Stimulated activated CD8-positive, alpha-beta memory T cell treated with anti-CD3 and anti-CD28 coated beads, Interleukin-7, amount 100 ng/mL, for 1 hour (primary cell): Measurements from ENCODE around the gene OR4D9.
A peak's percentile ranks its signal among the peaks of the same experiment; 100 is the strongest.
"Not testable (repeated sequence)": the region's sequence is repeated elsewhere in the genome, so short reads cannot be mapped to it uniquely, and the experiment has no call there.

Source experiments
- DNase-seq, 2 donors: peaks; one replicate each; pipeline ENCODE4 v3.0.0-alpha.2; 2020; ENCODE audit warnings: low read depth in 2 of 2

OR4D9 gene

DNA sequence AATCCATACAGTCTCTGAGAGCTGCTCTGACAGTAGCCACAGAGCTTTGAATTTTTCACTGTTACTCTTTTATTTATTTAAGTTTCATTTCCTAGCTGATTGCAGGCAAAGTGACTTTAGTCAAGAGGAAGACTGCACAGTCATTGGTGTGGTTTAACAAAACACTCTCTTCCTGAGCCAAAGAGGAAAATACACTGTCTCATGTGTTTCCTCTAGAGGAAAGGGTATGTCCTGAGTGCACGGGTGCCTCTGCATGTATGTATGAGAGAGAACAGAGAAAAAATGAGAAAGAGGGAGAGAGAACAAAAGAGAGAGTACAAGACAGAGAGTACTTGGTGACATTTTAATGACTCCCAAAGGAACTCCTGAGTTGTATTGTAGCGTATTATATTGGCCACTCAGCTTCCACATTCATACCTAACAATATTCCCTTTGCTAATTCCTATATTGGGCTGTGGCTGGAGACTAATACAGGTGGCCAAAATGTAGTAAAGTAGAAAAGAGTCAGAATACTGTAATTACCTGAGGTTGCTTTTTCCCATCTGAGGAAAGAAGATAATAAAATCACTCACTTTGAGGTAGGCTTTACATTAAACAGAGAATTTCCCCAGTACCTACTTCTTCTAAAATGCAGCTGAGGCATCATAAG lies at the start of gene OR4D9:
Gene OR4D9 (plus strand): TSS at position 599 of the 649 bp plus-strand sequence. CDS start 3,374 bp downstream, outside the sequence.
- no peak for DNase-seq

DNA sequence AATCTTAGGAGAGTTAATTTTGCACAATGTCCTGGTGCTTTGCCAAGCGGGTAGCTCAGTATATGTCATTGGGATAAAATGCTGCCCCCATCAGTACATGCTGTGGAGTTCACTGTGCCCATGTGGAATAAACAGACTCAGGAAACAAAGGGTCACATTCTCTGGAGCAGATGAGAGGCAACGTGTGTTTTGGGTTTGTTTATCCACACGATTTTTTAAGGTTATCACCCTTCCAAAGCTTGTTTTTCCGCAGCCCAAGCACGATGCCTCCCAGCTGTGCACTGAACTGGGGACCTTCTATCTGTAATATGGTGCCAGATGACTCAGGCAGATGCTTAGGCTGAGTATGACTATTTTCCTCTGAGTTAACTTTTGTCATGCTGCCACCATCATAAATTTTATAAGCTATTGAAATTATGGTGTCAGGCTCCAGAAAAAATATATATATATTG lies 48.1 kb upstream of the OR4D9 start:
- no peak for DNase-seq

DNA sequence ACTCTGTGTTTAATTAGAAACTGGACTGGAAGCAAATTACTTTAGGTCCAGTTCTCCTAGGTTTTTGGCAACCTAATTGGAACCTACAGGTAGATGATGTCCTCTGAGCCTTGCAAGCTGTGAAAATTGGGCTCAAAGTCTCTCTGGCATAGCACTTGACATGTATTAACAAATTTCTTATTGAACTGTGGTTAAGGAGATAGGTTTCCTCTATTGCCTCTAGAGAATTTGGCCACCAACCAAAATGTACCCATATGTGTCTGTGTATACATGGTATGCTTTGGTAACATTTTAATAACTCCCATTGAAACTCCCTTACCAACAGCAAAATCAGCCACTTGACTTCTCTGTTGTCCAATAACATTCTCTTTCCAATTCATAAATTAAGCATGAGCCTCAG lies 38.3 kb upstream of the OR4D9 start, which contains the start of gene OR4D10:
Gene OR4D10 (plus strand): TSS at position 301 of the 400 bp plus-strand sequence. CDS start 4,115 bp downstream, outside the sequence.
- DNase-seq: no peak

DNA sequence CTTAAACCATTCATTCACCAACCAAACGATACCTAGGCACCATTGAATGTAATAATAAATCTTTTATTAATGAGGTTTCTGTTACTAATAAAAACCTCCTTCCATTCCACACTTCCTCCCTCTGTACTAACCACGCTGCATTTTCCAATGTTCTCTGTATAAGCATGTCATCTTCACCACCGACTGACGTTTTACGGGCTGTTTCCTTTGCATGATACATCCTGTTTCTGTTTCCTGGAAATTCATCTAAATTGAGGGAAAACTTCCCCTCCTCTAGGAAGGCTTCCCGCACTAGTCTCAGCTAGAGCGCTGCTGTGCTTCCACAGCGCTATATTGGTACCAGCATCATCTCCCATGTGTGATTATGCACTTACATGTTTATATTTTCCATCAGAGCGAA lies 36.2 kb upstream of the OR4D9 start:
- DNase-seq: no peak

DNA sequence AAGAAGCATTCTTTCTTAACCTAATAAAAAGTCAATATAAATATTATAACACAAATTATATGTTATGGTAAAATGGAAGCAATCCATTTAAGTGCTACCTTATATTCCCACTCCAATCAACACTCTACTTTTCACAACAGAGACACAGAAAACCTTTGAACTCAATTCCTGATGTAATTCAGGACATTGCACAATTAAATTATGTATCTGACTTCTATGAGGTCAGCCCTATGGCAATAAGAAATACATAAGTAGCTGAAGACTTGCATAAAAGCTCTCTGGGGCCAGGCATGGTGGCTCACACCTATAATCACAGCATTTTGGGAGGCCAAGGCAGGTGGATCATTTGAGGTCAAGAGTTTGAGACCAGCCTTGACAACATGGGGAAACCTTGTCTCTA lies 31.4 kb upstream of the OR4D9 start:
- DNase-seq: no peak

DNA sequence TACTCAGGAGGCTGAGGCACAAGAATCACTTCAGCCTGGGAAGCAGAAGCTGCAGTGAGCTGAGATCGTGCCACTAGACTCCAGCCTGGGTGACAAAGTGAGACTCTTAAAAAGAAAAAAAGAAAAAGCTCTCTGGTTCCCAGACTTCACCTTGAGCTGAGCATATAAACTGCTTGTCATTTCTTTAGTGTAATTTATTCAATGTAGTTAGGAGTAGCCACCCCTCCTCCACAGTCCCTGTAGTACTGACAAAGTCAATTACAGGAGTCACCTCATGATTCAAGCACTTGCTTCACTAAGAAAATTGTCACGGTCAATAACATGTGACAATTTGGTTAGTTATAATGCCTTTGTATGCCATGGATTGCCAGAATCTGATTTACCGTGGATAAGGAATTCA lies 31.0 kb upstream of the OR4D9 start:
- no peak for DNase-seq

DNA sequence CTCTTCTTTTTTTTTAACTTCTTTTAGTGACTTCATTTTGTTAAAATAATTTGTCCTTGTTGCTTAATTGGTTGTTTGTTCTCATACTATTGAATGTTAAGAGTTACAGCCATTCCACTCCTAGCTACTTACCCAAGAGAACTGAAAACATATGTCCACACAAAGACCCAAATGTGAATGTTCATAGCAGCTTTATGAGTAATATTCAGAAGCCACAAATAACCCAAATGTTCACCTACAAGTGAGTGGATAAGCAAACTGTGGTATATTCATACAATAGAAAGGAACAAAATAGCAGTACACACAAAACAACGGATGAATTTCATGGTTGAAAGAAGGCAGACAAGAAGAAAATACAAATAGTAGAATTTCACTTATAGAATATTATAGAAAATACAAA lies 9.4 kb upstream of the OR4D9 start:
- no peak for DNase-seq

DNA sequence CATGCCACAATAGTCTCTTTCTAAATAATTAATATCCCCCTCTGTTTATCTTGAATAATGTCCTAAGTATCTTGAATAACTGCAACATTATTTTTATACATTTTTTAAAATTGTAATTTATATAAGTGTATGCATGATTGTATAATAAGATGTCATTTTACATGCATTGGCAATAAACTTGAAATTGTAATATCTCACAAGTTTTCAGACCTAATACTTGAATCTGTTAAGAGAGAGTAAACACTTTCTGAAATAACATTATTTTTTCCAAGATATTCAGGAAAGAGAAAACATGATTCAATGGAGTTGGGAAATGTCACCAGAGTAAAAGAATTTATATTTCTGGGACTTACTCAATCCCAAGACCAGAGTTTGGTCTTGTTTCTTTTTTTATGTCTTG lies 8.1 kb upstream of the OR4D9 start, which contains the start of gene OR4D11:
Gene OR4D11 (plus strand): TSS at position 301 of the 400 bp plus-strand sequence. CDS start 0 bp downstream, at position 301.
- DNase-seq: no peak

DNA sequence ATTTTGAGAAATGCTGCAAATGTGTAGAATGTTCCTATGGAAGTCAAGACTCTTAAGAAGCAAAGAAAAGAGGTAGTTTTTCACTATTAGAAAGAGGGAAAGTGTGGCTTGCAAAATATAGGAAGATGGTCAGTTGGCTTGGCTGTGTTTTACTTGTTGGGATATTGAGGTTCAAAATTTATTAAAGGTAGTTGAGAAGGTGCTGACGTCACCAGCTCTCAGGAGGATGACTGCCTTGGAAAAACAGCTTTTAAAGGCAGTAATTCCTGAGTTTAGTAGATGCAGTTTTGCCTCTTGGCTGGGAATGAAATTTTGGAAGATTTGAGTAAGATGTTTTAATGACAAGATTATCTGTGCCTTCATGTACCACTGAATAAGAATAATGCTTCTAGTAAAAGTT lies 336 bp downstream of the OR4D9 start:
- no peak for DNase-seq

DNA sequence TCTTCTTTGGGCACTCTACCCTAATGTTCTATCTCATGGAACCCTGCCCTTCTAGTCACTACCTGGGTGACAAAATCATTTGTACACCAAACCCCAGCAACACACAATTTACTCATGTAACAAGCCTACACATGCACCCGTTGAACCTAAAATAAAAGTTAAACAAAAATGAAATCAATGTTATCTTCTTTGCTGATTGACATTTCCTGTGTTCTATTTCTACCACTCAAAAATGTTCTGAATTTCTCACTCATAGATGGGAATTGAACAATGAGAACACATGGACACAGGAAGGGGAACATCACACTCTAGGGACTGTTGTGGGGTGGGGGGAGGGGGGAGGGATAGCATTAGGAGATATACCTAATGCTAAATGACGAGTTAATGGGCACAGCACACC lies 8.8 kb downstream of the OR4D9 start:
- not testable (repeated sequence) for DNase-seq

DNA sequence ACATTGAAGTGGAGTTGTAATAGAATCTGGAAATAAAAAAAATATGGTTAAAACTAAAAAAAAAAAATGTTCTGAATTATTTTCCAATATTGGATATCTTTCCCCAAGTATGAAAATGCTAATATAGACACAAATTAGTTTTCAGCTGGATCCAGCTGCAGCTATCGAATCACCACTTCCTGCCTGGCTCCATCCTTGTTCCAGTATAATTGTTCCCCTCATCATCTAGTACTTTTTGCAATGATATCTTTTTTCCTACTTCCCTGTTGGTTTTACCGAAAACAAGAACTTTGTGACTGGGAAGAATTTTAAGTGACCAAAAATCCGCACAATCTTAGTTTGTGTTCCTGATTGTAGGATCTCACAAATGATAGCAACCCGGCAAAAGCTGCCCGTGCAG lies 9.4 kb downstream of the OR4D9 start:
- no peak for DNase-seq

DNA sequence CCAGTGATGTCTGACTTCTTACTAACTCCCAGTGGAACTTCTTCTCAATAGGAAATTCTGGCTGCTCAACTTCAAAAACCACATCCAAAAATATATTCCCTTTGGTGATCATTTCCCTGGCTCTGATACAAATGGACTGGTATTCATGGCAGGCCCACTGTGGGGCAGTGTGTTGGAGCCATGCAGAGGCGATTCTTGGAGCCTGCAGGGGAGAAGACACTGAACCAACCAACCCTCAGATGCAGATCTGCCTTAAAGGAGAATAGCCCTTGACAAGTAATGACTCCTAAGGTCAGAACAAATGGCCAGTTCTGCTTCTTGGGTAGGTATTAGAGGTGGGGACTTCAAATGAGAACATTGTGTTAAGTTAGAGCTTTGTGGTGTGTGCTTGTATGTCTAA lies 12.2 kb downstream of the OR4D9 start:
- no peak for DNase-seq

DNA sequence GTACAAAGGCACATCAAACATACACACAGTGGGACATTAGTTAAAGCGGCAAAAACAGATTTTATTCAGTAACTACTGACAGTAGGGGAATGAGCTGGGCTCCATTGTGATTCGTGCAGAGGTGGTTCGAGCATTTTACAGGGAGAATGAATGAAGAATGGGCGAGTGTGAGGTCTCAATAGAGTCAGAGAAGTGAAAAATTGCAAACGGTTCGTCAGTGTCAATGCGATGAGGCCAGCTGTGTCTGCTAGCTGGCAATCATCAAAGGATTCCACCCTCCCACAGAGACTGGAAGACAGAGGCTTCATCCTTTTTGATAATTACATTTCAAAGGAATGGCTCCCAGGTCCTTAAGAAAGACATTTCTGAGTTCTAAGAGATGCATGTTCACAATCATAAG lies 17.4 kb downstream of the OR4D9 start:
- no peak for DNase-seq

DNA sequence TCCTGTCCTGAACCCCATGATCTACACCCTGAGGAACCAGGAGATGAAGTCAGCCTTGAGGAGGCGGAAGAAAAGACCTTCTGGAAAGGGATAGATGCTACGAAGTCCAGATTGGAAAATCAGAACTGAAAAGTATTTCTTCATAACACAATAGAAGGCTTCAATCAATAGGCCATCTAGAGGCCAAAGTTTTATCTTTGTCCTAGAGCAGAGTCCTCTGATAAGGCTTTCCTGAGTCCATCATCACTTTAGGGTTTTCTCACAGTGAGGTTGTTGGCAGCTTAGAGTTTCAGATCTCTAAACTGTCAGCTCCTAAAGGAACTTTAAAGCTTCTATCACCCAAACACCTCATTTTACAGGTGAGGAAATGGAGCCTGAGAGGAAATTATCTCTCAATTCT lies 21.3 kb downstream of the OR4D9 start:
- DNase-seq: no peak

DNA sequence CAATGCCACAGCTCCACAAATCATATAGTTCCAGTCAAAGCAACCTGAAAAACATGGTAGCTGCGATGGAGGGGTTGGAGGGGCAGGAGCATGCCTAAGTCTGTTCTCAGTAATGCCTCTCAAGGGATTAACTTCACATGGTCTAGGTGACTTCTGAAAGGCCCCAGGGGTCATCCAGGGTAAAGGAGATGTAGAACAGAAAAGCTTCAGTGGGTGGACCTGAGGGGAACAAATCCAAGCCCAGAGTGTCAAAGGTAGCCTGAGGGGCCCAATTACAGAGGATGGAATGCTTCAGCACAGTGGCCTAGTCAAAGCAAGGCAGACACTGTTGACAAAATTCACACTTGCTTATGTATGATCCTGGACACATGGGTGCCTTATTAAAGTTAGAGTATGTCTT lies 23.3 kb downstream of the OR4D9 start:
- DNase-seq: no peak

DNA sequence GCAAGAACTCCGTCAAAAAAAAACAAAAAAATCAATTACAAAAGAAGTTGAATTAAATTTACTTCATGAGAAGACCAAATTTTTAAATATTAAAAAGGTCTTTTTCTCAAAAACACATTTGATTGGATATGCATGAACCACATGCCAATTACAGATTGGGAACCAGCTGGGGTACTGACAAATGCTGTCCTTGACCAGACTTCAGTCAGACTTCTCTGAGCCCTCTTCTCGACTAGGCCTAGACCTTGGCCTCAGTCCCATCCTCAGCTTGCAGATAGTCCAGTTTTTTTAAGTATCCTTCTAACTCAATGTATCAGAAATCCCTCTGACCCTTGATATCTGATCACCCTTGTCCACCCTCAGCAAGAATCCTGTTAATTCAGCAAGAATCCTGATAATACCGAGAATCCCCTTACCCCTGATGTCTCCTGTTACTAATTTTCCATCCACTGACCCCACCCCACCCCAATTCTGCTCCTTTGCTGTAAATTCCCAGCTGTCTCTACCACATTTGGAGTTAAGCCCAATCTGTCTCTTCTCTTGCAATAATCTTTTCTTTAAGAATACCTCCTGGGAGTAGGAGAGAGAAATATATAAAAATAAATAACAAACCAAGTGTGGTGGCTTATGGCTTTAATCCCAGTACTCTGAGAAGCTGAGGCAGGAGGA lies 30.9 kb downstream of the OR4D9 start:
- no peak for DNase-seq

DNA sequence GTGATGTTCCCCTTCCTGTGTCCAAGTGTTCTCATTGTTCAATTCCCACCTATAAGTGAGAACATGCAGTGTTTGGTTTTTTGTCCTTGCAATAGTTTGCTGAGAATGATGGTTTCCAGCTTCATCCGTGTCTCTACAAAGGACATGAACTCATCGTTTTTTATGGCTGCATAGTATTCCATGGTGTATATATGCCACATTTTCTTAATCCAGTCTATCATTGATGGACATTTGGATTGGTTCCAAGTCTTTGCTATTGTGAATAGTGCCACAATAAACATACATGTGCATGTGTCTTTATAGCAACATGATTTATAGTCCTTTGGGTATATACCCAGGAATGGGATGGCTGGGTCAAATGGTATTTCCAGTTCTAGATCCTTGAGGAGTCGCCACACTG lies 32.4 kb downstream of the OR4D9 start:
- DNase-seq: not testable (repeated sequence)

DNA sequence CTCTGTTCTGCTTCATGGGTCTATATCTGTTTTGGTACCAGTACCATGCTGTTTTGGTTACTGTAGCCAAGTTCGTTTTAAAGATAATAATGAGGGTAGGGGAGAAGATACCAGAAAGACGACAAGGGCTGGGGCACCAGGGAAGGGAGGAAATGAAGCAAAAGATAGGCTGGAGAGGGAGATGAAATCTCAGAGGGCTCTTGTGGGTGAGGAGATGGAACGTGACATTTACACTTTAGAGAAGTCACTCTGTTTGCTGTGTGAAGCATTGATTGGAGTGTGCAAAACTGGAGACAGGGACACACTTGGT lies 33.5 kb downstream of the OR4D9 start:
- DNase-seq: no peak

DNA sequence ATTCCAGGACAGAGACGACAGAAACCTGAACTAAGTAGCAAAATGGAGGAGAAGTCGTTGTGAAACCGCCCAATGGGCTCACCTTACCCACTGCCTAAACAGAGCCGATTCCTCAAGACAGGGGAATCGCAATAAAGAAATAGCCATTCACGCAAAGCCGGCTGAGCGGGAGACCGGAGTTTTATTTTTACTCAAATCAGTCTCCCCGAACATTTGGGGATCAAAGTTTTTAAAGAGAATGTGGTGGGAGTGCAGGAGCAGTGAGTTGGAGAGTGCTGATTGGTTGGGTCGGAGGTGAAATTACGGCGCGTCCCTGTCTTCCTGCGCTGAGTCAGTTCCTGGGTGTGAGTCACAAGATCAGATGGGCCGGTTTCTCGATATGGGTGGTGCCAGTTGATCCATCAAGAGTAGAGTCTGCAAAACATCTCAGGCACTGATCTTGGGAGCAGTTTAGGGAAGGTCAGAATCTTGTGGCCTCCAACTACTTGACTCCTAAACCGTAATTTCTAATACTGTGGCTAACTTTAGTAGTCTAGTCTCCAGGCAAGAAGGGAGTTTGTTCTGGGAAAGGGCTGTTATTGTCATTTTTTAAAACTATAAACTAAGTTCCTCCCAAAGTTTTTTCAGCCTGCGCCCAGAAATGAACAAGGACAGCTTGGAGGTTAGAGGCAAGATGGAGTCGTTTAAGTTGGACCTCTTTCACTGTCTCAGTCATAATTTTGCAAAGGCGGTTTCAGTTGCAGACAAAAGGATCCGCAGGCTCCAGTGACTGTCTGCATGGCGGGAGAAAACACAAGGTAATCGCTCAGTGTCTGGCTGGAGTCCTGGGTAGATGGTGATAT lies 34.1 kb downstream of the OR4D9 start:
- no peak for DNase-seq

DNA sequence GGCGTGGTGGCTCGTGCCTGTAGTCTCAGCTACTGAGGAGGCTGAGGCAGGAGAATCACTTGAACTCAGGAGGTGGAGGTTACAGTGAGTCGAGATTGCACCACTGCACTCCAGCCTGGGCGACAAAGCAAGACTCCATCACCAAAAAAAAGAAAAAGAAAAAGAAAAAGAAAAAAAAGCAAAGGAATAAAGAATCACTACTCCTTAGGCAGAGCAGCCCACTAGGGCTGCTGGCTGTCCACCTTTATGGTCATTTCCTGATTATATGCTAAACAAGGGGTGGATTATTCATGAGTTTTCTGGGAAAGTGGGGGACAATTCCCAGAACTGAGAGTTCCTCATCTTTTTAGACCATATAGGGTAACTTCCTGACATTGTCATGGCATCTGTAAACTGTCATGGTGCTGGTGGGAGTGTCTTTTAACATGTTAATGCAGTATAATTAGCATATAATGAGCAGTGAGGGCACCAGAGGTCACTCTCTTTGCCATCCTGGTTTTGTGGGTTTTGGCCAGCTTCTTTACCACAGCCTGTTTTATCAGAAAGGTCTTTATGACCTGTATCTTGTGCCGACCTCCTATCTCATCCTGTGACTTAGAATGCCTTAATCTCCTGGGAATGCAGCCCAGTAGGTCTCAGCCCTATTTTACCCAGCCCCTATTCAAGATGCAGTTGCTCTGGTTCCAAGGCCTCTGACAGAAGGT lies 36.4 kb downstream of the OR4D9 start:
- DNase-seq: not testable (repeated sequence)

DNA sequence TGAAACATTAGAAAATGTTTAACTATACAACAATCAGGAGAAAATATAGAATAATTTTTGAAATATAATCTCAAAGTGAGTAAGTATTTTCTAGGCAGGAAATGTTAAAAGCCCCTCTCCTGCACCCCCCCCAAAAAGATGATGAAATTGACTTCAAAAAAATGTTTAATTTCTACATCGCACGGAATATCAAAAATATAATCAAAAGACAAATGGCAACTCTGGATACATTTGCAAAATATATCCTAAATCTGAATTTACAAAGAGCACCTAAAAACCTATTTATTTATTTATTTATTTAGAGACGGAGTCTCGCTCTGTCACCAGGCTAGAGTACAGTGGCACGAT lies 36.9 kb downstream of the OR4D9 start:
- DNase-seq: no peak

DNA sequence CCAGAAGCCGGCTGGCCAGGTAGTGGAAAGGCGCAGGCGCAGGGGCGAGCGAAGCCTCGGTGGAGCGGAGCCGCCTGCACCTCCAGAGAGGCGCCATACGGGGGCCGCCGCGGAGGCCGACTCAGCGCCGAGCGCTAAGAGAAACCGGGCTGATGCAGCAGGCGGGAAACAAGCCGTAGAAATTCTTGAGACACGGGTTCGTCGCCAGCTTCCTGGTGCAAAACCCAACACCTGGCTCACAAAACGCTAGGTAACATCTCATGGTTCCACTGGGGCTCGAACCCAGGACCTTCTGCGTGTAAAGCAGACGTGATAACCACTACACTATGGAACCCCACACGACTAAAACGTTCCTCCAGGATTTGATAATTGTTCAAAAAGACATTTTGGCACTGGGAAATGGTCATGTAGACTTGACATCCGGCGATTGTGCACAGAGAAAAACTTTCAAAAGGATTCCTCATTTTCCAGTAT lies 39.1 kb downstream of the OR4D9 start:
- DNase-seq: peak; percentile 53 to 65
